ENCODE data around the gene SNX30. TPM values are rescaled to one million over a fixed set of nuclear protein-coding genes. Genes with fewer than 3 reads are reported as not detected.
"Not testable (repeated sequence)": the region's sequence is repeated elsewhere in the genome, so short reads cannot be mapped to it uniquely, and the experiment has no call there.

SNX30 gene
- polyA plus RNA-seq, 1 of the 3 experiments (the other 2 are of a cell fraction): 2.7 TPM

DNA sequence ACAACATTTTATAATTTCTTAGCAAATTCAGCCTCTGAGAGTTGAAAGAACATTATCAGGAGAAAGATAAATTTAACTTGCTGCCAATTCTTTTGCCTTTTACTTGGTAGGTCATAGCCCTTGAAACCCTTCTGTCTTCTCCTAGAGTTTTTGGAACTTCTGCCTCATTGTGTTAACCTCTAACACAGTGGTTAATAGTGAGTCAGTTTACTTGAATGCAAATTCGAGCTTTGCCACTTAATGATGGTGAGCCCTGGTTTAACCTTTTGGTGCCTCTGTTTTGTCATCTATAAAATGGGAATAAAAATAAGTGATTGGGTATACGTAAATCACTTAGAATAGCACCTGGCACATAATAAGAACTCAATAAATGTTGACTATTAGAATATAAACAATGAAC lies 30.9 kb upstream of the SNX30 start (continued):
- TF ChIP-seq SIN3A (IDR thresholded peaks at IDR 0.05; ENCODE audit: borderline replicate concordance, low read depth, low read length): no peak
- TF ChIP-seq RFX5 (IDR thresholded peaks at IDR 0.05; ENCODE audit: low read length): no peak
- TF ChIP-seq FOXJ3 (CRISPR knock-in tag; IDR thresholded peaks at IDR 0.05): no peak

DNA sequence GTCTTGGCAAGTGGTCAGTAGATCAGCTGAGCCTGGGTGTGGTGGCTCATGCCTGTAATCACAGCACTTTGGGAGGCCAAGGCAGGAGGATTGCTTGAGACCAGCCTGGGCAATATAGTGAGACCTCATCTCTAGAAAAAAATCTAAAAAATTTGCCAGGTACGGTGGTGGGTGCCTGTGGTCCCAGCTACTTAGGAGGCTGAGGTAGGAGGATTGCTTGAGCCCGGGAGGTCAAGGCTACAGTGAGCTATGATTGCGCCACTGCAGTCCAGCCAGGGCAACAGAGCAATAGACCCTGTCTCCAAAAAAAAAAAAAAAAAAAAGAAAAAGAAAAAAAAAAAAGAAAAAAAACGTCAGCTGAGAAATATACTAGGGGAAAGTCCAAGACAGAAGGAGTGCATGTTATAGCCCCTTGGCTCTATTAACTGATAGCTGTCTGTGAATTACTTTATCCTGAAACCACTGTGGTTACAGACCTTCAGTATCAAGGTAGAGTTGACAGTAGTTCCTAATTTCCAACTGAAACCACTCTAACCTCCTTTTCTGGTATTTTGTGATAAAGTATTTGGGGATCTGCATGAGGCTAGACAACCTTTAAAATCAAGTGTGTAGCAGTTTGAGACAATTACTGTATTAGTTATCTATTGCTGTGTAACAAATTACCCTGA lies 30.3 kb upstream of the SNX30 start:
- Histone ChIP-seq H3F3A (replicated peaks; ENCODE audit: insufficient read depth) (peaks cover 22% of the 10 kb centered on the region), H3K9me3 (no peaks in the 10 kb centered on the region), H3K36me3 (replicated peaks in 1 of 2; ENCODE audit: control insufficient read depth in 1 of 2, insufficient read depth in 2 of 2, low read length in 1 of 2) (no peaks in the 10 kb centered on the region), H3K27ac (ENCODE audit: low read depth in 2 of 2, low read length in 1 of 2) (no peak overlapping the region), H3K9ac (no peak overlapping the region), H3K4me1 (ENCODE audit: control insufficient read depth in 1 of 2, insufficient read depth in 2 of 2, low read depth in 1 of 2, low read length in 1 of 2) (peaks cover 0 to 8% of the 10 kb centered on the region in 2 experiments; a peak in 2 of 4 replicates), H3K79me2 (ENCODE audit: insufficient read depth) (peaks cover 23% of the 10 kb centered on the region), H3K4me2 (no peak overlapping the region), H3K27me3 (ENCODE audit: insufficient read depth) (no peaks in the 10 kb centered on the region), H3K4me3 (ENCODE audit: low read depth in 2 of 2, low read length in 1 of 2) (no peak overlapping the region), H4K20me1 (ENCODE audit: insufficient read depth) (no peaks in the 10 kb centered on the region), H3K9me2 (no peaks in the 10 kb centered on the region), H2AFZ (ENCODE audit: low read depth) (no peak overlapping the region)
- CTCF ChIA-PET: no interaction called here
- no peak for DNase-seq
- POLR2A ChIA-PET: no interaction called here
- TF ChIP-seq EZH2phosphoT487 (IDR thresholded peaks at IDR 0.05; ENCODE audit: borderline replicate concordance, low read depth) (no peak), TEAD4 (IDR thresholded peaks at IDR 0.05; ENCODE audit: borderline replicate concordance, insufficient read depth) (no peak), FOXJ3 (CRISPR knock-in tag; IDR thresholded peaks at IDR 0.05) (no peak), RCOR1 (IDR thresholded peaks at IDR 0.05; ENCODE audit: low read length) (no peak), TAF1 (IDR thresholded peaks at IDR 0.05; ENCODE audit: borderline replicate concordance, low read depth, low read length) (no peak), SIN3A (IDR thresholded peaks at IDR 0.05; ENCODE audit: borderline replicate concordance, low read depth, low read length) (no peak), MEF2A (IDR thresholded peaks at IDR 0.05; ENCODE audit: borderline replicate concordance, low read depth) (no peak), RFX5 (IDR thresholded peaks at IDR 0.05; ENCODE audit: low read length) (no peak), MXI1 (IDR thresholded peaks at IDR 0.05; ENCODE audit: low read depth, low read length) (no peak), YY1 (IDR thresholded peaks at IDR 0.05; ENCODE audit: low read depth) (no peak), EP300 (IDR thresholded peaks at IDR 0.05; ENCODE audit: borderline replicate concordance in 1 of 2, low read depth in 1 of 2, low read length in 1 of 2) (no peak), SMC3 (IDR thresholded peaks at IDR 0.05; ENCODE audit: low read depth, low read length) (no peak), JUND (IDR thresholded peaks at IDR 0.05) (no peak), ELF1 (IDR thresholded peaks at IDR 0.05) (no peak), POLR2AphosphoS5 (IDR thresholded peaks at IDR 0.05; ENCODE audit: low read depth, low read length) (no peak), GATA2 (CRISPR knock-in tag; IDR thresholded peaks at IDR 0.05) (no peak)
- TF ChIP-seq, protein P1, sequence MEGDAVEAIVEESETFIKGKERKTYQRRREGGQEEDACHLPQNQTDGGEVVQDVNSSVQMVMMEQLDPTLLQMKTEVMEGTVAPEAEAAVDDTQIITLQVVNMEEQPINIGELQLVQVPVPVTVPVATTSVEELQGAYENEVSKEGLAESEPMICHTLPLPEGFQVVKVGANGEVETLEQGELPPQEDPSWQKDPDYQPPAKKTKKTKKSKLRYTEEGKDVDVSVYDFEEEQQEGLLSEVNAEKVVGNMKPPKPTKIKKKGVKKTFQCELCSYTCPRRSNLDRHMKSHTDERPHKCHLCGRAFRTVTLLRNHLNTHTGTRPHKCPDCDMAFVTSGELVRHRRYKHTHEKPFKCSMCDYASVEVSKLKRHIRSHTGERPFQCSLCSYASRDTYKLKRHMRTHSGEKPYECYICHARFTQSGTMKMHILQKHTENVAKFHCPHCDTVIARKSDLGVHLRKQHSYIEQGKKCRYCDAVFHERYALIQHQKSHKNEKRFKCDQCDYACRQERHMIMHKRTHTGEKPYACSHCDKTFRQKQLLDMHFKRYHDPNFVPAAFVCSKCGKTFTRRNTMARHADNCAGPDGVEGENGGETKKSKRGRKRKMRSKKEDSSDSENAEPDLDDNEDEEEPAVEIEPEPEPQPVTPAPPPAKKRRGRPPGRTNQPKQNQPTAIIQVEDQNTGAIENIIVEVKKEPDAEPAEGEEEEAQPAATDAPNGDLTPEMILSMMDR (IDR thresholded peaks at IDR 0.05): no peak
- TF ChIP-seq, protein P2, sequence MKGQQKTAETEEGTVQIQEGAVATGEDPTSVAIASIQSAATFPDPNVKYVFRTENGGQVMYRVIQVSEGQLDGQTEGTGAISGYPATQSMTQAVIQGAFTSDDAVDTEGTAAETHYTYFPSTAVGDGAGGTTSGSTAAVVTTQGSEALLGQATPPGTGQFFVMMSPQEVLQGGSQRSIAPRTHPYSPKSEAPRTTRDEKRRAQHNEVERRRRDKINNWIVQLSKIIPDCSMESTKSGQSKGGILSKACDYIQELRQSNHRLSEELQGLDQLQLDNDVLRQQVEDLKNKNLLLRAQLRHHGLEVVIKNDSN (IDR thresholded peaks at IDR 0.05; ENCODE audit: borderline replicate concordance, low read depth): no peak
- TF ChIP-seq, protein P3, sequence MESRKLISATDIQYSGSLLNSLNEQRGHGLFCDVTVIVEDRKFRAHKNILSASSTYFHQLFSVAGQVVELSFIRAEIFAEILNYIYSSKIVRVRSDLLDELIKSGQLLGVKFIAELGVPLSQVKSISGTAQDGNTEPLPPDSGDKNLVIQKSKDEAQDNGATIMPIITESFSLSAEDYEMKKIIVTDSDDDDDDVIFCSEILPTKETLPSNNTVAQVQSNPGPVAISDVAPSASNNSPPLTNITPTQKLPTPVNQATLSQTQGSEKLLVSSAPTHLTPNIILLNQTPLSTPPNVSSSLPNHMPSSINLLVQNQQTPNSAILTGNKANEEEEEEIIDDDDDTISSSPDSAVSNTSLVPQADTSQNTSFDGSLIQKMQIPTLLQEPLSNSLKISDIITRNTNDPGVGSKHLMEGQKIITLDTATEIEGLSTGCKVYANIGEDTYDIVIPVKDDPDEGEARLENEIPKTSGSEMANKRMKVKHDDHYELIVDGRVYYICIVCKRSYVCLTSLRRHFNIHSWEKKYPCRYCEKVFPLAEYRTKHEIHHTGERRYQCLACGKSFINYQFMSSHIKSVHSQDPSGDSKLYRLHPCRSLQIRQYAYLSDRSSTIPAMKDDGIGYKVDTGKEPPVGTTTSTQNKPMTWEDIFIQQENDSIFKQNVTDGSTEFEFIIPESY (IDR thresholded peaks at IDR 0.05; ENCODE audit: borderline replicate concordance, low read depth): no peak
- TF ChIP-seq, protein P4, sequence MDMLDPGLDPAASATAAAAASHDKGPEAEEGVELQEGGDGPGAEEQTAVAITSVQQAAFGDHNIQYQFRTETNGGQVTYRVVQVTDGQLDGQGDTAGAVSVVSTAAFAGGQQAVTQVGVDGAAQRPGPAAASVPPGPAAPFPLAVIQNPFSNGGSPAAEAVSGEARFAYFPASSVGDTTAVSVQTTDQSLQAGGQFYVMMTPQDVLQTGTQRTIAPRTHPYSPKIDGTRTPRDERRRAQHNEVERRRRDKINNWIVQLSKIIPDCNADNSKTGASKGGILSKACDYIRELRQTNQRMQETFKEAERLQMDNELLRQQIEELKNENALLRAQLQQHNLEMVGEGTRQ (IDR thresholded peaks at IDR 0.05; ENCODE audit: borderline replicate concordance, low read depth, low read length): no peak
- 92% methylated on average over 4 of the region's 4 CpGs for WGBS (ENCODE audit: low lambda C conversion rate)

DNA sequence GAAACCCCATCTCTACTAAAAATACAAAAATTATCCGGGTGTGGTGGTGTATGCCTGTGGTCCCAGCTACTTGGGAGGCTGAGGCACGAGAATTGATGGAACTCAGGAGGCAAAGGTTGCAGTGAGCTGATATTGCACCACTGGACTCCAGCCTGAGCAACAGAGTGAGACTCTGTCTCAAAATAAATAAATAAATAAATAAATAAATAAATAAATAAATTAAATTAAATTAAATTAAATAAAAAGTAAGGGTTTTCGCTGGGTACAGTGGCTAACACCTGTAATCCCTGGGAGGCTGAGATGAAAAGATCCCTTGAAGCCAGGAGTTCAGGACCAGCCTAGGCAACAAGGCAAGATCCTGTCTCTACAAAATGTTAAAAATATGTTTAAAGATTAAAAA lies 27.8 kb upstream of the SNX30 start:
- WGBS (ENCODE audit: low lambda C conversion rate): 60% methylated on average over 3 of the region's 3 CpGs
- H2AFZ ChIP-seq (ENCODE audit: low read depth); POLR2A ChIA-PET; H3K79me2 ChIP-seq (ENCODE audit: insufficient read depth); H3K4me3 ChIP-seq (ENCODE audit: low read depth in 2 of 2, low read length in 1 of 2); H3K9me3 ChIP-seq; H3K9me2 ChIP-seq; H3K9ac ChIP-seq; H3K36me3 ChIP-seq (replicated peaks in 1 of 2; ENCODE audit: control insufficient read depth in 1 of 2, insufficient read depth in 2 of 2, low read length in 1 of 2); H3K4me1 ChIP-seq (ENCODE audit: control insufficient read depth in 1 of 2, insufficient read depth in 2 of 2, low read depth in 1 of 2, low read length in 1 of 2); H3K27ac ChIP-seq (ENCODE audit: low read depth in 2 of 2, low read length in 1 of 2); H3K4me2 ChIP-seq; H4K20me1 ChIP-seq (ENCODE audit: insufficient read depth); DNase-seq; H3K27me3 ChIP-seq (ENCODE audit: insufficient read depth): not testable (repeated sequence)
- CTCF ChIA-PET: interaction anchor here (1.3 to 1.6 kb wide), 2 partner anchors 11 to 27 kb away, joined by 3 to 4 read pairs; no protein-coding TSS in a partner anchor
- peaks cover 14% of the 10 kb centered on the region for H3F3A ChIP-seq (replicated peaks; ENCODE audit: insufficient read depth)

All from SK-N-SH (cell line).